ENCODE results near the gene INPP4B.

The INPP4B gene

GRCh38 chr4:142500966-142501365 lies 345.1 kb downstream of the INPP4B start:
- no peak for TF ChIP-seq CTCF (IDR thresholded peaks at IDR 0.05; ENCODE audit: borderline replicate concordance, insufficient read depth, low read depth, low read length)
- H3K4me3 ChIP-seq (ENCODE audit: low read depth, low read length), result no peak overlapping the region

- no peak for TF ChIP-seq CTCF (IDR thresholded peaks at IDR 0.05; ENCODE audit: borderline replicate concordance, insufficient read depth, low read depth, low read length)
- H3K4me3 ChIP-seq (ENCODE audit: low read depth, low read length), result no peak overlapping the region
These were observed 348.5 kb downstream of the INPP4B start for GRCh38 chr4:142497606-142498005.

GRCh38 chr4:142493255-142494110 lies 352.6 kb downstream of the INPP4B start:
- no peak overlapping the region for H3K4me3 ChIP-seq (ENCODE audit: low read depth, low read length)
- TF ChIP-seq CTCF (IDR thresholded peaks at IDR 0.05; ENCODE audit: borderline replicate concordance, insufficient read depth, low read depth, low read length), result no peak

GRCh38 chr4:142485452-142485851 lies 360.6 kb downstream of the INPP4B start:
- TF ChIP-seq CTCF (IDR thresholded peaks at IDR 0.05; ENCODE audit: borderline replicate concordance, insufficient read depth, low read depth, low read length), result no peak
- H3K4me3 ChIP-seq (ENCODE audit: low read depth, low read length), result no peak overlapping the region

- no peak overlapping the region for H3K4me3 ChIP-seq (ENCODE audit: low read depth, low read length)
- TF ChIP-seq CTCF (IDR thresholded peaks at IDR 0.05; ENCODE audit: borderline replicate concordance, insufficient read depth, low read depth, low read length), result no peak
These were observed 365.9 kb downstream of the INPP4B start for GRCh38 chr4:142480244-142480643.

- TF ChIP-seq CTCF (IDR thresholded peaks at IDR 0.05; ENCODE audit: borderline replicate concordance, insufficient read depth, low read depth, low read length), result no peak
- no peak overlapping the region for H3K4me3 ChIP-seq (ENCODE audit: low read depth, low read length)
These were observed 370.4 kb downstream of the INPP4B start for GRCh38 chr4:142475663-142476062.

All from GM12875 (cell line).